ENCODE results near the gene CCL18.
"Not testable (repeated sequence)": the region's sequence is repeated elsewhere in the genome, so short reads cannot be mapped to it uniquely, and the experiment has no call there.

Gene CCL18

GRCh38 chr17:36063786-36064541 is at the start of gene CCL18:
TSS of gene CCL18 (plus strand) at chr17:36064272. CDS start at chr17:36064343, 71 bp downstream.
- peak in 2 of 3 donors; percentile 43 to 52 for DNase-seq

GRCh38 chr17:36014946-36015345 is 49.1 kb upstream of the CCL18 start:
- DNase-seq = no peak

GRCh38 chr17:36015895-36016294 is 48.2 kb upstream of the CCL18 start:
- DNase-seq = not testable (repeated sequence)

GRCh38 chr17:36016555-36016954 is 47.5 kb upstream of the CCL18 start:
- no peak for DNase-seq

DNA sequence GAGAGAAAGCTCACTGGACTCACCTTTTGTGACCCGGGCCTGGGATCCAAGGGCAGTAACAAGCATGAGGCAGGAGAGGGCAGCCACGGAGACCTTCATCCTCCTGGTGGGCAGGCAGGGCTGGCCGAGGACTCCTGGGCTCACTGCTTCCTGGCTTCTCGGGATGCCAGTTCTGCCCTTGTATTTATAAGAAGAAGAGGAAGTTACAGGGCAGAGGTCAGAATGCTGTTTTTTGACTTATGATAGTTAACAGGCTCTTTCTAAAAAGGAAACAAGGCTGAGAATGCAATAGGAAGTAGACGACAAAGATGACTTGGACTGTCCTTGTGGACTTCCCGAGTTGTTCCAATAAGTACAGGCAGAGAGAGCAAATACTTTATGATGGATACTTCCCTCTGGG is 46.3 kb upstream of the CCL18 start, which contains the start of gene CCL23:
Gene CCL23 (minus strand): TSS at position 174 of the 400 bp plus-strand sequence. CDS start 75 bp downstream, at position 99.
- peak; percentile 71 to 87 (median 86) for DNase-seq

GRCh38 chr17:36019423-36019822 is 44.6 kb upstream of the CCL18 start:
- DNase-seq = no peak

GRCh38 chr17:36024106-36024869 is 39.8 kb upstream of the CCL18 start:
- peak; percentile 61 to 75 (median 73) for DNase-seq

DNA sequence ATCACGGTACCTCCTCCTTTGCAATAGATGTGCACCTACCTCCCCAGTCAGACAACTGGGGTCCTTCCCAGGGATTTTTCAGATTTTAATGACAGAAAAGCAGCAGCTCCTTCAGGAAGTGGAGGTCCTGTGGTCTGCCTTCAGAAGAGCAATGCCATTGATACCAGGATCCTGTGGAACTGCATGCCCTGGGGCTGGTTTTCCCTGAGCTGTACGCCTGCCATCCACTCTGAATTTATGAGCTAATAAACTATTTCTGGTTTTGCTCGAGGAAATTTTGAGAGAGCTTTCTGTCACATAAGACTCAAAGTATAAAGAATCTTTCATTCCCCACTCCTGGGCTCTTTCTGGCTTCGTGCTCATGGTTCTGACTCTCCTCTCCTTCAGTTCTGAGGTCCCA is 36.3 kb upstream of the CCL18 start:
- DNase-seq = no peak

DNA sequence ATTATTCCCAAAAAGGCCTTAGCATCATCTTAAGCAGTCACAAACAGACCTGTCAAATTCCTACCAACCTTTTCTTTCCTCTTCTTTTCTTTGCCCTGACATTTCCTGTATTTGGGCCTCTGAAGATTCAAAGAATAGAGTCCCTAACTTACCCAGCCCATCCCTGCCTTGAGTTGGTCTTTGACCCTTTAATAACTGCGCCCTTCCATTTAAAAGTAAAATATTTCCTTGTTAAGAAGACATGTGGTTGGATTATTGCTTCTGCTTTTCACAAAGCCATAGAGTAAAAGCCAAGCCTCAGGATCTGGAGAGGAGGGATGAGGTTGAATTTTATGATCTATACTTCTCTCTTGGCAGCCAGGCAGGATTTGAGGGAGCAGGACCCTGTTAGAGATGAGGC is 33.1 kb upstream of the CCL18 start:
- DNase-seq = no peak

- peak; percentile 58 to 88 (median 84) for DNase-seq
Measured at GRCh38 chr17:36034127-36034526, 29.9 kb upstream of the CCL18 start.

GRCh38 chr17:36036235-36036634 is 27.8 kb upstream of the CCL18 start:
- peak; percentile 87 to 93 (median 92) for DNase-seq

GRCh38 chr17:36048066-36048465 is 16.0 kb upstream of the CCL18 start:
- DNase-seq = no peak

DNA sequence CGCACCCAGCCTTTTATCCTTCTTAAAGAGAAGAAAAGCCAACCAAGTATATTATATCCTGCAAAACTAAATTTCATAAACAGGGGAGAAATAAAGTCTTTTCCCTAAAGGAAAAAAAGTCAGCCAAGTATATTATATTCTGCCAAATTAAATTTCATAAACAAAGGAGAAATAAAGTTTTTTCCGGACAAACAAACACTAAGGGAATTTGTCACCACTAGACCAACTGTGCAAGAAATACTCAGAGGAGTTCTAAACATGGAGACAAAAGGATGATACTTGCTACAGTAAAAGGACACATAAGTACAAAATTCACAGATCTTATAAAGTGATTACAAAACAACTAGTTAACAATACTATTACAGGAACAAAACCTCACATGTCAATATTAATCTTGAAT is 14.4 kb upstream of the CCL18 start:
- no peak for DNase-seq

GRCh38 chr17:36055171-36055570 is 8.9 kb upstream of the CCL18 start:
- DNase-seq = peak in 2 of 3 donors; percentile 59 to 77

DNA sequence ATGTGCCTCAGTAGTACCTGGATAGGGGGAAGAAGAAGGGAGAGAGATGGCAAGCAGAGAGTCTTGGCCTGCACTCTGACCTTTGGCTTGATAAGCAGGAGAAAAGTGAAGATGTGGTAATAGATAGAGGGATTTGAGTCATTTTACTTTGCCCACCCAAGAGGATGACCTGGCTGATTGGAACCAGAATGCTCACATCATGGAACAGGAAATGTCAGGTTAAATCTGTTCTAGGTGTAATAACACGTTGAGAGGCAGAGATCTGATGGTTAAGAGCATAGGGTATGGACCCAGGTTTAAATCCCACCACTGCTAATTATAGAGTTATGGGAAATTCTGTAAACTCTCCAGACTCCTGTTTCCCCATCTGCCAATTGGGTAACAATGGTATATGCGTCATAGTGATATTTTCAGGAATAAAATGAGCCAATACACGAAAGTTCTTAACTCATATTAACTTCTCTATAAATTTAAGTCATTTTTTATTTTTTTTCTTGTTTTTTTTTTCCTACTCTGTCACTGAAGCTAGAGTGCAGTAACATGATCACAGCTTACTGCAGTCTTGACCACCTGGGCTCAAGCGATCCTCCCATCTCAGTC is 8.1 kb upstream of the CCL18 start:
- peak; percentile 71 to 95 (median 92) for DNase-seq

GRCh38 chr17:36057911-36058310 is 6.2 kb upstream of the CCL18 start:
- DNase-seq = peak; percentile 59 to 78 (median 69)

DNA sequence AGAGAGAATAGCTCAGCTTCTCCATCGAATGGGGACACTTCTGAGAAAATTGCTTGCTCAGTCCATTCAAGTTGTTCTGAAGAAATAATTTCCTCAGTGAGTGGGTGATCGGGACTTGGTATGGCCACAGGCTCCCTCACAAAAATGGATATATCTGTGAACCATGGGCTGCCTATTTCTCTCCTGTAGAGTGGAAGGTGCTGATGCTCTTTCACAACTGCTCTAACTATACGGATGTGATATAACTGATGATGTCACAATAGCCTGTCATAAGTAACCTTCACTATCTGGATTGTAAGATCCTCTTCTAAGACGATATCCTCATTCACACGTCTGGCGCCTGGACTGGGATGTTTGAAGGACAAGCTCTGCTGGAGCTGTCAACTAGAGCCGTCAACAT is 4.7 kb upstream of the CCL18 start:
- peak in 1 of 3 donors; percentile 42 for DNase-seq

DNA sequence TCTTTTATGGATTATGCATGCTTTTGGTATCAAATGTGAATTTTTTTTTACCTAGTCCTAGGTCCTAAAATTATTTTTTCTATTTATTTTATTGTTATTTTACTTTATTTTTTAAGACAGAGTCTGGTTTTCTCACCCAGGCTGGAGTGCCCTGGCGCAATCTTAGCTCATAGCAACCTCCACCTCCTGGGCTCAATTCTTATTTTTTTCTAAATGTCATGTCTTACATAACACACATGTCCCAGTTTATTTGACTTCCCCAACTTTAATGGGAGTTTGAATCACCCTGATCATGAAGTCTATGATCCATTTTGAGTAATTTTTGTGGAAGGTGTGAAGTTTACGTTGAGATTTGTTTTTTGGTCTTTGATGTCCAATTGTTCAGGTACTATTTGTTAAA is 3.3 kb upstream of the CCL18 start:
- peak in 2 of 3 donors; percentile 46 to 52 for DNase-seq

DNA sequence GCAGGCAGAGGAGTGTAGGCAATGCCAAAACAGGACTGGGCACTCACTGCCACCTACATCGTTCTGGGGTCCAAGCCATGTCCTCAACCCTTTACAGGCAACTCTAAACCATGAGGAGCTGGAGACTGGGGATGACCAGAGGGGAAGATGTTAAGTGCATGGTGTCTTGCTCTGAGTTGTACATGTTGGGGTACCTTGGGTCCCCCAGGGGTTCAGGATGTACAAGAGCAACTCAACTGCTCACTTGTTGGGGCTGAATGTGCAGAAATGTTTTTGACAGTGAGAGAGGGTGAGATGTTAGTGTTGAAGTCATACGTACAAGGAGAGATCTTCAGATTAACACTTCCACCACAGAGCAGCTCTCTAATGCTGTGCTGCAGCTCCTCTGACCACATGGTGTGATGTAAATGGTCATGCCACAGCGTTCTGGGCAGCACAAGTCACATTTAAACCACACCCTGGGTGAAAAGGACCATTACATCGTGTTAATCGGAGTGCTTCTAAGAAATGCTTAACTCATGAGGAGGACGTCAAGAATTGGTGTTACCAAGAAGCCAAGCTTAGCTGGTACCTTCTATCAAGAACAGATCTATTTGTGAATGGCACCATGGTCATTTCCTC is 2.4 kb downstream of the CCL18 start:
- no peak for DNase-seq

DNA sequence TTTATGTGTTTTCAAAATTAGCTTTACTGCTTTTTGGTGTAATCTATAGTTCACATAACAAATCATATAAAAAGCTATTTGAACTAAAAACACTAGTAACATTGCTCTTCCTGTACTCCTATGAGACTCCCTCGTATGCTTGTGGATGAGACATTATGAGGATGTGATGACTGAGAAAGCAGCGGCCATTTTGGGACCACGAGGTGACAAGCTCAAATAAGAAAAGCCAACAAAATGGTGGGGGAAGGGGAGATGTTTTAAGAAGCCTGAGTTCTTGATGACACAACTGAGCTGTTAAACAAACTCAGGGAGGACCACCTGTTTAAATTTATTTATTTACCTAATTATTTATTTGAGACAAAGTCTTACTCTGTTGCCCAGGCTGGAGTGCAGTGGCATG is 4.5 kb downstream of the CCL18 start:
- no peak for DNase-seq

DNA sequence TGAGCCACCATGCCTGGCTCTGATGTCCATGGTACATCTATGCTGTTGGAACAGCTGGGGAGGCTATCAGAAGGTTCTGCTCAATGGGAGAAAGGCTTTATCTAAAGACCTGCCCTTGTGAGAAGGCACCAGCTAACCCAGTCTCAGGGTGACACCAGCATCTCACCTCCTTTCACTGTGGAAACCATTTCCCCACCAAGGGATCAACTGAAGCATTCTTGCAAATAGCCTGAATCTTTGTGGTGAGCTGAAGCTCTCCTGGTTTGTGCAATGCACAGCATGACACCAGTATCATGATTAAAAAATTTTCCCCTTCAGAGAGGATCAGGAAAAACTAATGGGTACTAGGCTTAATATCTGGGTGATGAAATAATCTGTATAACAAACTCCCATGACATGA is 5.1 kb downstream of the CCL18 start:
- DNase-seq = peak in 2 of 3 donors; percentile 49 to 50

GRCh38 chr17:36070427-36070826 is 6.4 kb downstream of the CCL18 start:
- peak in 1 of 3 donors; percentile 31 for DNase-seq

DNA sequence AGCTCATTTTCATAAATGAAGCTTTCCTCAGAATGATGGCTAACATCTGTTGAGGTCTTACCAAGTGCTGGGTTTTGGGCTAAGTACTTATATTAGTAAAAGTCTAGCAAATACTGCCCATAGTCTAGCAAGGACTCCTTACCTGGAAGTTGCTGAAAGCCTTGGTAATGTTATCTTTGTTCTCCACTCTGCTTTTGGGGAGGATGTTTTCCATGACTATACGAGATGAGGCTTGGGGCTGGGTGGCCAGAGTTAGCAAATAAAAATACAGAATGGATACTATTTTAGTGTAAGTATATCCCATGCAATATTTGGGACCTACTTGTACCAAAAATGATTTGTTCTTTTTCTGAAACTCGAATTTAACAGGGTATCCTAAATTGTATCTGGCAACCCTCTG is 7.7 kb downstream of the CCL18 start:
- no peak for DNase-seq
